Ramos (cell line): ENCODE data around the gene RALGAPA1.
"Not testable (repeated sequence)": the region's sequence is repeated elsewhere in the genome, so short reads cannot be mapped to it uniquely, and the experiment has no call there.

Experiments used
- in situ Hi-C: fragments of 300-500 bp; cut with MboI; formaldehyde crosslinking; loops from one replicate; pipeline ENCODE4 v1.14.3; 2022; ENCODE audit warnings: low sequenced_read_pairs; ENCODE audit not compliant: unreplicated experiment

RALGAPA1 gene

DNA sequence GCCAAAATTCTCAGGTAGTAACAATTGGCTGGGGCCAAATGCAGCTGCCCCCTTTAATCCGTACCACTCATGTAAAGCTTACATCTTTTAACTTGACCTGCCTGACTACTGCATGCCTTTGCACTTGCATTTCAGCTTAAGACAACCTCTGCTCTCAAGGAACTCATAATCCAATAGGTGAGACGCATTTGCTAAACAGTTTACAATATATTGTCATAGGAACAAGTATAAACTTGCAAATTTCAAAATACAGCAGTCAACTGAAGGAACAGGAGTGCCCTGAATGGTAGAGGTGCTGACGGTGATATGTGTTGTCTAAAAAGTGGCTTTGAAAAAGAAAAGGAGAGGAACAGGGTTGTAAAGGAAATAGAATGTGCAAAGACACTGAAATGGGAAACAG is 13.4 kb upstream of the RALGAPA1 start:
- in situ Hi-C loops = no loop called here

DNA sequence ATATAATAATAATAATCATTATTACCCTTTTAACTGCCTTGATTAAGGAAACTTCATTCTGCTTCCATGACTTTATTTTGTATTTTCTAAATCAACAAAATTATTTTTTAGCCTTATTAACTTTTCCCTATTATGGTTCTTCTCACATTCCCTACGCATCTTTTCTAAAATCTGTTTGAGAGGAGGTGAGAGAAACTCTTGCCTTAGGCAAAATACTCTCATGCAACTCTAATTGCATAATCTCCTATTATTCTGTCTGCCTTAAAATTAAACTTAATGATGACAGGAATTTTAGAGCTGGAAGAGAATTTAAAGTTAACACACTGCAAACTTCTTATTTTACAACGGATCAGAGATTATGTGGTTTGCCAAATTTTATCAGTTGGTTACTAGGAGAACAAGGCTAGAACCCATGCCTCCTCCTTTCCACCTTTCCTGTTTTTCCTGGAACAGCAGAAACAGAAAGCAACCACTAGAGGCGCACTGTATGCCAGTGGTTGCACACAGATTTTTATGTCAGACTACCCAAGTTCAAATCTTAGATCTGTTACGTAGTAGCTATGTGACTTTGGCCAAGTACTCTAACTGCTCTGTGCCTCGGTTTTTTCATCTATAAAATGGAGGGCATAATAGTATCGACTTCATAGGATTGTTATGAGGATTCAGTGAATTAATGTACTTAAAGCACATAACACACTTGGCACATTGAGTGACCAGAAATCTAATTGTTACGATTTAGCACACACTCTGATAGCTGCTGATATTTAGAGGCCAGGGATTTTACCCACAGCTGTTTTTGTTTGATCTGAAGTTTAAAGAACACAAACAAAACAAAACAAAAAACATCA is 12.7 kb upstream of the RALGAPA1 start:
- in situ Hi-C loops = no loop called here

DNA sequence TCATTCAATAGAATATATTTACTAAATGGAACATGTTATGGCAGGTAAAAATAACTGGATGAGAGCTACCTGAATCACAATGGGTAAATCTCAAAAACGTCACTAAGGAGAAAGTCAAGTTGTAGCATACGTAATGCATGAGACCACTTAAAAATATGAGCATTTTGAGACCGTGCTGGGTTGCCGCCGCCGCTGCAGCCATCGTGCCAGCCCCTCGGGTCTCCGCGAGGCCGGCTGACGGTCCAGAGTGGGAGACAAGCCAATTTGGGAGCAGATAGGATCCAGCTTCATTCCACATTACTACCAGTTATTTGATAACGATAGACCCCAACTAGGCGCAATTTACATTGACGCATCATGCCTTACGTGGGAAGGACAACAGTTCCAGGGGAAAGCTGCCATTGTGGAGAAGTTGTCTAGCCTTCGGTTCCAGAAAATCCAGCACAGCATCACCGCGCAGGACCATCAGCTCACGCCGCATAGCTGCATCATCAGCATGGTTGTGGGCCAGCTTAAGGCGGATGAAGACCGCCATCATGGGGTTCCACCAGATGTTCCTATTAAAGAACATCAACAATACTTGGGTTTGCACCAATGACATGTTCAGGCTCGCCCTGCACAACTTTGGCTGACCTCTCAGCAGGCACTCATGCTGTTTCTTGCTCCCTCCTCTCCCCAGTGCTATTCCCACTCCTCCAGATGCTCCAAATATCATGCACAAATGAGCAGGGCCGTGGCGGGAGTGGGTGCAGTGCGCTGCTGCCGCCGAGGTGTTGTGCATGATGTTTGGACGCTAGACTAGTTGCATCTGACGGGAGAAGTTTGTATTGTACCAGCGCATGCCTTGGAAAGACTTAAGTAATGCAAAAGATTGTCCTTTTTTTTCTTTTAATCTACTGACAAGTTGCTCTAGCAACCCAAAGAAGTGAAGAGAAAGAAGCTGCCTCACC is 10.8 kb upstream of the RALGAPA1 start:
- in situ Hi-C loops = no loop called here

DNA sequence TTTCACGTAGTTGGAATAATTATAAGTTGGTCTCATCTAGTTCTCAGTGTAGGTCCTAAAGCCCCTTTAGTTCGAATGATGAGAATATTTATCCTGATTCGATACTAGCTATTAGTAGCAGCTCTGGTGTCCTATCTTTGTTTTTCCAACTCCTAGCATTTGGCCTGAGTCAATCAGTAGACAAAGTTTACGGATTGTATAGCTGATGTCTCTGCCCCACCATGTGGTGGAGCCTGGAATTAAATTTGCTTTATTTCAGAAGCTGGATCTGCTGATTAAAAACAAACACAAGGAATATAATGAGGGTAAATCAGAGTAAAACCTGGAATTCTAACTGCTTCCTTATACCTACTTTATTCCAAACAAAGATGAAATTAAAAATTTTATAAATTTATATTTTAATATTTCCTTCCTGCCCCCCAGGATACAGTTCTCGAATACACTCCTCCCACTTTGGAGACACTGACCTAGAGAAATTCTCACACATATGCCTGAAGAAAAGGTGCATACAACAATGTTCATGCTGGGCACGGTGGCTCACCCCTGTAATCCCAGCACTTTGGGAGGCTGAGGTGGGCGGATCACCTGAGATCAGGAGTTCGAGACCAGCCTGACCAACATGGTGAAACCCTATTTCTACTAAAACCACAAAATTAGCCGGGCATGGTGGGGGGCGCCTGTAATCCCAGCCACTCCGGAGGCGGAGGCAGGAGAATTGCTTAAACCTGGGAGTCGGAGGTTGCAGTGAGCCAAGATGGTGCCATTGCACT is 9.4 kb upstream of the RALGAPA1 start:
- in situ Hi-C loops = no loop called here

GRCh38 chr14:35814371-35815005 is 5.4 kb upstream of the RALGAPA1 start:
- in situ Hi-C loops = no loop called here

GRCh38 chr14:35810963-35811362 is 1.9 kb upstream of the RALGAPA1 start:
- in situ Hi-C loops = no loop called here

- in situ Hi-C loops = no loop called here
Measured at GRCh38 chr14:35809597-35809996, 502 bp upstream of the RALGAPA1 start.

GRCh38 chr14:35808076-35808637 is 938 bp downstream of the RALGAPA1 start:
- in situ Hi-C loops = no loop called here

DNA sequence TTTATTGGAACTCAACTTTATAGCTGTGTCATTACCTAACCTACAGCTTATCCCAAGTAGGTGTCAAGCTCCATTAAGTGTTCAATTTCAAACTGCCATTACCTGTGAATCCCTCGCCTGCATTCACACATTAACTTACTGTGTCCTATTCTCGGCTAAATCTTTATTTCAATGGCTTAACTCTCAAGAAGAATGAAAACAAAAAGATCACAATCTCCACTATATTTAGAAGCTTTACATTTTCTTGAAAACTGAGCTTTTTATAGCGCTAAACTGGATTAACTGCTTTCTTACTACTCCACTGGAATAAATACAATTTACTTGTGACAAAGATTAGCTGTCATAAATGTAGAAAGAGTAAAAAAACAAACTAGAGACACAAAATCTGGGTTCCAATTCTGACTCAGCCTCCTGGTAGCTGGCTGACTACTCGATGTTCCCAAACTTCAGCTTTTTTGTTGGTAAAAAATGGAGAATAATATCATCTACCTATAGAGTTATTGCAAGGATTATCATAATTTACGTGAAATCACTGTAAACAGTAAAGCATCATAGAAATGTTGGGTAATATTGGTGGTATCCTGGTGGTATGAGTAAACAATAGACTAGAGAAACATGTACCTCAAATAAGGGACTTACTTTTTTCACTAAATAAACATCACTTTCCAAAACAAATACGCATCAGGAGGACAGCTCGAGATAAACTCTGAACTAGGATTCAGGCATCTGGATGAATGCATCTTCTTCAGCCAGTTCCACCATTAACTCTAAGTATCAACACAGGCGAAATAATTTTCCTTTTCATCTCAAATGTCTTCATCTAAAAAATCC is 1.7 kb downstream of the RALGAPA1 start:
- in situ Hi-C loops = no loop called here

GRCh38 chr14:35806006-35806907 is 2.8 kb downstream of the RALGAPA1 start:
- in situ Hi-C loops = no loop called here

DNA sequence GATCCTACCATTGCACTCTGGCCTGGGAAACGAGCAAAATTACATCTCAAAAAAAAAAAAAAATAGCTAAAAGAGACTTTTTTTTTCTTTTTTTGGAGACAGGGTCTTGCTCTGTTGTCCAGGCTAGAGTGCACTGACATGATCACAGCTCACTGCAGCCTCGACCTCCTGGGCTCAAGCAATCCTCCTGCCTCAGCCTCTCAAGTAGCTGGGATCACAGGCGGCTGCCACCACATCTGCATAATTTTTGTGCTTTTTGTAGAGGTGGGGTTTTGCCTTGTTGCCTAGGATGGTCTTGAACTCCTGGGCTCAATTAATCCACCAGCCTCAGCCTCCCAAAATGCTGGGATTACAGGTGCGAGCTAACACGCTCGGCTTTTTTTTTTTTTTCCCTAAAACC is 11.3 kb downstream of the RALGAPA1 start:
- in situ Hi-C loops = no loop called here

GRCh38 chr14:35789651-35790050 is 19.4 kb downstream of the RALGAPA1 start:
- in situ Hi-C loops = no loop called here

DNA sequence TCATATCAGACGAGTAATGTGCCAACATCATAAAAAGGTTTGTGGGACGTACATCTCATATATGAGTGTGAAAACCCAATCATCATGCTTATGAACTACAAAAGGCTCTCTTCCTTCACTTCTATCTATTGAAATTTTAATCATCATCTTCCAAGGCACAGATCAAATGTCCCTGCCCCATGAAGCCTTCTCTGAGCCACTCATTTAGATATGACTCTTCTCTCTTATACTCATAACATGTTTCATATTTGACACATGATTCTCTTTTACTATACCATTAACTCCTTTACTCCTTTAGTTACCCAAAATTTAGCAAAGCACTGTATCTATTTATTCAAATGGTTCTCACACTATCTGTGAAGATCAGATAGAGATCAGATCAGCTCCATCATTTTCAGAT is 22.2 kb downstream of the RALGAPA1 start:
- in situ Hi-C loops = no loop called here

DNA sequence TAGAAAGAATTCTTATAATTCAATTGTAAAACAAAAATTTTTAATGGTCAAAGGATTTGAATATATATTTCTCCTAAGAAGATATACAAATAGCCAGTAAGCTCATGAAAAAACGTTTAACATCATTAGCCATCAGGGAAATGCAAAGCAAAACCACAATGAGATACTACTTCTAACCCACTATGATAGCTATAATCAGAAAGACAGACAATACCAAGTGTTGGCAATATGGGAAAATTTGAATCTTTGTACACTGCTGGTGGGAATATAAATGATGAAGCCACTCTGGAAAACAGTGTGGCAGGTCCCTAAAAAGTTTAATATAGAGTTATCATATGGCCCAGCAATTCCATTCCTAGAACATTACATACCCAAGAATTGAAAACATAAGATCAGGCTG is 25.4 kb downstream of the RALGAPA1 start:
- in situ Hi-C loops = no loop called here

GRCh38 chr14:35779368-35779767 is 29.7 kb downstream of the RALGAPA1 start:
- in situ Hi-C loops = no loop called here

DNA sequence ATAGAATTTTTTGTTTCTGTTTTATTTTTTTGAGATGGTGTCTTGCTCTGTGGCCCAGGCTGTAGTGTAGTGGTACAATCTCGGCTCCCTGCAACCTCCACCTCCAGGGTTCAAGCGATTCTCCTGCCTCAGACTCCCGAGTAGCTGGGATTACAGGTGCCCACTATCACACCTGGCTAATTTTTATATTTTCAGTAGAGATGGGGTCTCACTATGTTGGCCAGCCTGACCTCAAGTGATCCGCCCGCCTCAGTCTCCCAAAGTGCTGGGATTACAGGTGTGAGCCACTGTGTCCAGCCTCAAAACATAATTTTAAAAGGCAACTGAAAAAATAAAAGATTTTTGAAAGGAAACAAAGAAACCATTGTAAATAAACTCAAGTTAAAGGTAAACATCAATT is 31.5 kb downstream of the RALGAPA1 start:
- in situ Hi-C loops = not testable (repeated sequence)

DNA sequence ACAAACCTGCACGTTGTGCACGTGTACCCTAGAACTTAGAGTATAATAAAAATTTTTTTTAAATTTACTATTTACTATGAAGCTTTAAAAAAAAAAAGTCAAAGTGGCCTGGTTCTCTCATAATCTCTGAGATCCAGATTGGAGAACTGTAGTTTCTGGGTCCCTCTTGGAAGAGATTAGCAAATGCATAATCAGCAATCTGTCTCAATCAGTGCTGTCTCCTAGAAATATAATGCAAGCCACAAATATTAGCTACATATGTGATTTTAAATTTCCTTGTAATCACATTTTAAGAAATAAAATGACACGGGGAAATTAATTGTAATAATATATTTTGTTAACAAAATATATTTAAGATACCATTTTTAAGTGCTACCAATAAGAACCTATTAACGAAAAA is 32.3 kb downstream of the RALGAPA1 start:
- in situ Hi-C loops = no loop called here

- in situ Hi-C loops = not testable (repeated sequence)
Measured at GRCh38 chr14:35776085-35776484, 33.0 kb downstream of the RALGAPA1 start.
